Stimulated activated CD8-positive, alpha-beta memory T cell treated with anti-CD3 and anti-CD28 coated beads, Interleukin-4, amount 100 ng/mL, for 24 hours (primary cell): ENCODE measurements around the gene SALL1.

Experiments used
- DNase-seq: peaks from one replicate; pipeline ENCODE4 v3.0.0-alpha.2; 2020; ENCODE audit warnings: low read depth

The SALL1 gene

GRCh38 chr16:51156807-51157200 is 5.7 kb upstream of the SALL1 start:
- no peak for DNase-seq

GRCh38 chr16:51155820-51156806 is 5.0 kb upstream of the SALL1 start:
- DNase-seq: no peak

GRCh38 chr16:51155199-51155607 is 4.1 kb upstream of the SALL1 start:
- DNase-seq: no peak

- DNase-seq: no peak
Measured at GRCh38 chr16:51154271-51155171, 3.5 kb upstream of the SALL1 start.

GRCh38 chr16:51153577-51154031 is 2.5 kb upstream of the SALL1 start:
- no peak for DNase-seq

- DNase-seq: no peak
Measured at GRCh38 chr16:51152691-51153576, 1.9 kb upstream of the SALL1 start.

GRCh38 chr16:51151961-51152663 is 1.0 kb upstream of the SALL1 start:
- no peak for DNase-seq

- DNase-seq: no peak
Measured at GRCh38 chr16:51151435-51151960, 428 bp upstream of the SALL1 start.

GRCh38 chr16:51150165-51150887 is 744 bp downstream of the SALL1 start:
- no peak for DNase-seq

- DNase-seq: no peak
Measured at GRCh38 chr16:51149721-51150164, 1.3 kb downstream of the SALL1 start.

GRCh38 chr16:51149251-51149661 is 1.8 kb downstream of the SALL1 start:
- DNase-seq: no peak

GRCh38 chr16:51148678-51149228 is 2.3 kb downstream of the SALL1 start:
- no peak for DNase-seq

- DNase-seq: no peak
Measured at GRCh38 chr16:51147776-51148677, 3.0 kb downstream of the SALL1 start.

GRCh38 chr16:51146256-51146924 is 4.7 kb downstream of the SALL1 start:
- no peak for DNase-seq

- DNase-seq: no peak
Measured at GRCh38 chr16:51144203-51144602, 6.9 kb downstream of the SALL1 start.

- DNase-seq: no peak
Measured at GRCh38 chr16:51143196-51143977, 7.7 kb downstream of the SALL1 start.

- no peak for DNase-seq
Measured at GRCh38 chr16:51141541-51141940, 9.5 kb downstream of the SALL1 start.
